ENCODE results near the gene RAB37. TPM values are rescaled to one million over a fixed set of nuclear protein-coding genes. Genes with fewer than 3 reads are reported as not detected.

RAB37 gene
- total RNA-seq, 1 experiment from 2014 or later: 2.5 TPM

DNA sequence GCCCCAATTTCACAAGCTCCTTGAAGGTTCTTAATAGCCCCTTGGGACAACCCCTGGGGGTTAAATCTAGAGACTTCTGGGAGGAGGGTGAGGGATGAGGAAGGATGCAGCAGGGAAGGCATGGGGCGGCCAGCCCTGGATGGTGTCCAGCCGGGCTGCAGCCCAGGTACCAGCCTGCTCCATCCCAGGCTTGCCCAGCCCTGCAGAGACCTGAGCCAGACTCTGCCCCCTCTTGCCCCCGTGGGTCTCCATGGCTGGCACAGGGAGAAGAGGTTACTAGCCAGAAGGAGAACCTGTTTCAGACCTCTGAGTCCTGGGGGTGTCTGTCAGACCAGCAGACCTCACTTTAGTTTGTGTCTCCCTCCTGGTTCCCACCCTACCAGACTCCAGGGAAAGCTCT, 19.8 kb downstream of the RAB37 start:
- H3K18ac ChIP-seq (ENCODE audit: insufficient read length, low read depth, low read length): no peak overlapping the region
- Mint-ChIP-seq H3K36me3 (ENCODE audit: insufficient read depth in 1 of 3, low read depth in 3 of 3) (peaks cover 6 to 13% (median 8%) of the 10 kb centered on the region in 3 experiments), H3K27me3 (ENCODE audit: low read depth) (no peaks in the 10 kb centered on the region), H3K4me3 (no peak overlapping the region), H3K4me1 (peaks cover 52 to 71% of the 10 kb centered on the region in 2 experiments), H3K9me3 (no peaks in the 10 kb centered on the region), H3K27ac (no peak overlapping the region)
- H2AK5ac ChIP-seq (ENCODE audit: insufficient read length, low read length): no peak overlapping the region
- no peaks in the 10 kb centered on the region for H3K9me3 ChIP-seq (ENCODE audit: control insufficient read depth, low read depth, low read length)
- no peak overlapping the region for H3K9ac ChIP-seq (ENCODE audit: extremely low read depth, insufficient read length, low read length)
- no peaks in the 10 kb centered on the region for H3K23me2 ChIP-seq (ENCODE audit: insufficient read length, low read depth, low read length, poor library complexity, severe bottlenecking)
- H4K5ac ChIP-seq (ENCODE audit: insufficient read length, low read depth, low read length): no peak overlapping the region
- H3K4me1 ChIP-seq (ENCODE audit: insufficient read depth, low read length): peaks cover 11% of the 10 kb centered on the region; the same call in 1 of the 2 replicates
- H2BK120ac ChIP-seq (ENCODE audit: low read depth, low read length, poor library complexity, severe bottlenecking): no peak overlapping the region
- H3K27me3 ChIP-seq (ENCODE audit: insufficient read depth, low read length): no peaks in the 10 kb centered on the region
- H3K56ac ChIP-seq (ENCODE audit: insufficient read length, low read depth, low read length): no peak overlapping the region
- no peak overlapping the region for H3K14ac ChIP-seq (ENCODE audit: insufficient read depth, low read length)
- H3T11ph ChIP-seq (ENCODE audit: low read length): no peak overlapping the region
- H3K79me2 ChIP-seq (ENCODE audit: insufficient read depth, low read length): peaks cover 2% of the 10 kb centered on the region; the same call in 1 of the 2 replicates
- H3K27ac ChIP-seq (ENCODE audit: insufficient read length, low read depth, low read length): no peak overlapping the region
- H3K79me1 ChIP-seq (ENCODE audit: insufficient read depth, low read depth, low read length, poor library complexity, severe bottlenecking): peaks cover 11% of the 10 kb centered on the region
- no peak overlapping the region for H2BK15ac ChIP-seq (ENCODE audit: low read depth, low read length)
- H3K23ac ChIP-seq (ENCODE audit: insufficient read length, low read depth, low read length): no peak overlapping the region
- no peak overlapping the region for H2BK20ac ChIP-seq (ENCODE audit: low read depth, low read length, poor library complexity, severe bottlenecking)
- H4K8ac ChIP-seq (replicated peaks; ENCODE audit: insufficient read length, low read depth, low read length): no peak overlapping the region
- no peak overlapping the region for H2BK12ac ChIP-seq (ENCODE audit: insufficient read length, low read depth, low read length)
- TF ChIP-seq, protein P1, sequence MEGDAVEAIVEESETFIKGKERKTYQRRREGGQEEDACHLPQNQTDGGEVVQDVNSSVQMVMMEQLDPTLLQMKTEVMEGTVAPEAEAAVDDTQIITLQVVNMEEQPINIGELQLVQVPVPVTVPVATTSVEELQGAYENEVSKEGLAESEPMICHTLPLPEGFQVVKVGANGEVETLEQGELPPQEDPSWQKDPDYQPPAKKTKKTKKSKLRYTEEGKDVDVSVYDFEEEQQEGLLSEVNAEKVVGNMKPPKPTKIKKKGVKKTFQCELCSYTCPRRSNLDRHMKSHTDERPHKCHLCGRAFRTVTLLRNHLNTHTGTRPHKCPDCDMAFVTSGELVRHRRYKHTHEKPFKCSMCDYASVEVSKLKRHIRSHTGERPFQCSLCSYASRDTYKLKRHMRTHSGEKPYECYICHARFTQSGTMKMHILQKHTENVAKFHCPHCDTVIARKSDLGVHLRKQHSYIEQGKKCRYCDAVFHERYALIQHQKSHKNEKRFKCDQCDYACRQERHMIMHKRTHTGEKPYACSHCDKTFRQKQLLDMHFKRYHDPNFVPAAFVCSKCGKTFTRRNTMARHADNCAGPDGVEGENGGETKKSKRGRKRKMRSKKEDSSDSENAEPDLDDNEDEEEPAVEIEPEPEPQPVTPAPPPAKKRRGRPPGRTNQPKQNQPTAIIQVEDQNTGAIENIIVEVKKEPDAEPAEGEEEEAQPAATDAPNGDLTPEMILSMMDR (conservative IDR thresholded peaks at IDR 0.05): no peak
- WGBS (ENCODE audit: extremely low coverage, insufficient read length, low lambda C conversion rate): no CpG with 5 or more reads among the region's 3 CpGs
- no peak overlapping the region for H2AFZ ChIP-seq (ENCODE audit: low read length)
- H2BK5ac ChIP-seq (ENCODE audit: insufficient read length, low read length): no peak overlapping the region
- H3K4me2 ChIP-seq (ENCODE audit: insufficient read depth, insufficient read length, low read length): no peak overlapping the region
- no peak overlapping the region for H3K4ac ChIP-seq (ENCODE audit: low read depth, low read length)
- DNase-seq: no peak
- H4K20me1 ChIP-seq (ENCODE audit: control insufficient read depth, insufficient read depth, insufficient read length): no peaks in the 10 kb centered on the region
- no peak overlapping the region for H4K91ac ChIP-seq (ENCODE audit: insufficient read length, low read depth, low read length)

All from H9 (cell line).